T-helper 9 cell (primary cell): ENCODE data around the gene SEC61G.

Source experiments
- DNase-seq: peaks from one replicate; pipeline ENCODE4 v3.0.0-alpha.2; 2020

The SEC61G gene

GRCh38 chr7:54757711-54758110 is 1.3 kb downstream of the SEC61G start:
- DNase-seq, result no peak

- DNase-seq, result no peak
Measured at GRCh38 chr7:54749200-54749599, 9.8 kb downstream of the SEC61G start.

- DNase-seq, result no peak
Measured at GRCh38 chr7:54747234-54747633, 11.8 kb downstream of the SEC61G start.

GRCh38 chr7:54743580-54743979 is 15.4 kb downstream of the SEC61G start:
- DNase-seq, result no peak

- no peak for DNase-seq
Measured at GRCh38 chr7:54738737-54739136, 20.3 kb downstream of the SEC61G start.

GRCh38 chr7:54729107-54729506 is 29.9 kb downstream of the SEC61G start:
- no peak for DNase-seq

GRCh38 chr7:54728411-54728810 is 30.6 kb downstream of the SEC61G start:
- no peak for DNase-seq

GRCh38 chr7:54725255-54725654 is 33.8 kb downstream of the SEC61G start:
- no peak for DNase-seq

GRCh38 chr7:54722502-54722901 is 36.5 kb downstream of the SEC61G start:
- DNase-seq, result no peak

GRCh38 chr7:54722026-54722425 is 37.0 kb downstream of the SEC61G start:
- DNase-seq, result no peak

- DNase-seq, result no peak
Measured at GRCh38 chr7:54719974-54720373, 39.0 kb downstream of the SEC61G start.

- DNase-seq, result no peak
Measured at GRCh38 chr7:54719425-54719824, 39.6 kb downstream of the SEC61G start.

- no peak for DNase-seq
Measured at GRCh38 chr7:54712820-54713219, 46.2 kb downstream of the SEC61G start.

GRCh38 chr7:54711900-54712595 is 47.0 kb downstream of the SEC61G start:
- DNase-seq, result no peak

- no peak for DNase-seq
Measured at GRCh38 chr7:54709283-54709682, 49.7 kb downstream of the SEC61G start.

GRCh38 chr7:54705436-54705835 is 53.6 kb downstream of the SEC61G start:
- DNase-seq, result no peak

GRCh38 chr7:54704851-54705250 is 54.2 kb downstream of the SEC61G start:
- DNase-seq, result no peak
